Muscle layer of colon (tissue), 2 donors: ENCODE results near the gene ABCC12.

Experiments used
- H3K27ac ChIP-seq: one replicate; pipeline ENCODE4 v1.7.0; 2013; ENCODE audit warnings: low read depth, mild to moderate bottlenecking, low read length, moderate library complexity
- H3K27me3 ChIP-seq, 2 donors: one replicate each; pipeline ENCODE4 v1.7.0; 2013; ENCODE audit warnings: low read length in 2 of 2, mild to moderate bottlenecking in 2 of 2; ENCODE audit not compliant: insufficient read depth in 2 of 2, control insufficient read depth in 1 of 2
- H3K36me3 ChIP-seq: one replicate; pipeline ENCODE4 v1.7.0; 2013; ENCODE audit warnings: mild to moderate bottlenecking, low read length; ENCODE audit not compliant: insufficient read depth
- H3K4me1 ChIP-seq: one replicate; pipeline ENCODE4 v1.7.0; 2013; ENCODE audit warnings: mild to moderate bottlenecking, low read length; ENCODE audit not compliant: insufficient read depth
- H3K4me3 ChIP-seq, 2 donors: one replicate each; pipeline ENCODE4 v1.7.0; 2013; ENCODE audit warnings: low read length in 2 of 2, low read depth in 1 of 2, mild to moderate bottlenecking in 1 of 2, moderate library complexity in 1 of 2
- H3K9ac ChIP-seq: one replicate; pipeline ENCODE4 v1.7.0; 2013; ENCODE audit warnings: low read length
- H3K9me3 ChIP-seq: one replicate; pipeline ENCODE4 v1.7.0; 2013; ENCODE audit warnings: mild to moderate bottlenecking, low read length
- donor health status: abdominal sarcoma.
- donor health status: Adenocarcinoma of cecum.

The ABCC12 gene

GRCh38 chr16:48113001-48113400 is 42.8 kb downstream of the ABCC12 start:
- Histone ChIP-seq H3K27ac (no peak overlapping the region), H3K4me3 (no peak overlapping the region), H3K9ac (no peak overlapping the region), H3K4me1 (no peaks in the 10 kb centered on the region), H3K9me3 (no peaks in the 10 kb centered on the region), H3K36me3 (no peaks in the 10 kb centered on the region), H3K27me3 (no peaks in the 10 kb centered on the region)

- Histone ChIP-seq H3K27me3 (no peaks in the 10 kb centered on the region), H3K9ac (no peak overlapping the region), H3K36me3 (no peaks in the 10 kb centered on the region), H3K4me3 (no peak overlapping the region), H3K4me1 (no peaks in the 10 kb centered on the region), H3K9me3 (no peaks in the 10 kb centered on the region), H3K27ac (no peak overlapping the region)
Measured at GRCh38 chr16:48112600-48112999, 43.2 kb downstream of the ABCC12 start.

- no peaks in the 10 kb centered on the region for H3K4me1 ChIP-seq
- H3K4me3 ChIP-seq, result no peak overlapping the region
- H3K9me3 ChIP-seq, result no peaks in the 10 kb centered on the region
- no peak overlapping the region for H3K27ac ChIP-seq
- no peaks in the 10 kb centered on the region for H3K27me3 ChIP-seq
- H3K36me3 ChIP-seq, result no peaks in the 10 kb centered on the region
- no peak overlapping the region for H3K9ac ChIP-seq
Measured at GRCh38 chr16:48110982-48111381, 44.8 kb downstream of the ABCC12 start.

- Histone ChIP-seq H3K27ac (no peak overlapping the region), H3K9me3 (no peaks in the 10 kb centered on the region), H3K4me1 (no peaks in the 10 kb centered on the region), H3K9ac (no peak overlapping the region), H3K36me3 (no peaks in the 10 kb centered on the region), H3K27me3 (no peaks in the 10 kb centered on the region), H3K4me3 (no peak overlapping the region)
Measured at GRCh38 chr16:48110000-48110399, 45.8 kb downstream of the ABCC12 start.

DNA sequence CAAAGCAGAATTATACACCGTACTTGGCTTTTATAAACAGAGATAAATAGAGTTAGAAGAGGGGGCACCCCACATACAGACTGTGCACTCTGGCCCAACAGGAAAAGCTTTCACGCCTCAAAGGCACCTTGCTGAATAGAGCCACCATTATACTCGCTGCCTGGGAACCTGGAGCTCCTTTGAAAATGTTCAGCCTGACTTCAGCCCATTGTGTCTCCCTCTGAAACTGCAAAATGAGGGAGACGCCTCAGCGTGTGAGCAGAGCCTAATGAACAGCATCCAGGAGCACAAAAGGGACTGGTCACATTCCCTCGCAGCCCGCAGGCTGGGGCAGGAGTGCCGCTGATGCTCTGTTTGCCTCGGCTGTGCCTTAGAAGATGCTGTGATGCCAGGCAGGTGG is 46.3 kb downstream of the ABCC12 start:
- Histone ChIP-seq H3K36me3 (no peaks in the 10 kb centered on the region), H3K4me3 (no peak overlapping the region), H3K9ac (no peak overlapping the region), H3K27me3 (no peaks in the 10 kb centered on the region), H3K9me3 (no peaks in the 10 kb centered on the region), H3K27ac (no peak overlapping the region), H3K4me1 (no peaks in the 10 kb centered on the region)

DNA sequence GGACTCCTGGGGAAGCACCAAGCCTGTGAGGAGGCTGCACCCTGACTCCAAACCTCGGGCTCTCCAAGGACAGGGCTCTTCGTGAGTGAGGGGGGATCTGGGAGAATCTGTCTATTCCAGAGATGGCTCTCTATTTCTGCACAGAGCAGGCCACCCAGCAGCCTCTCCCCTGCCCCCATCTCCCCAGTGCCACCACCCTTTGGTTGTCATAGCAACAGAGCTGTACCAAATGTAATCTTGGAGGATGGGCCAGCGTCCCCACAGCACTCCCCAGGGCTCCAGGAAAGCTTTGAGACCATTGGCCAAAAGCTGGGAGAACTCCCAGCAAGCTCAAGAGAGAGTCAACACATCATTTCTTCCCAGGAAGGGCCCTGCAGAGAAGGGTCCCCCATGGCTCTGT is 49.3 kb downstream of the ABCC12 start:
- no peak overlapping the region for H3K4me3 ChIP-seq
- no peak overlapping the region for H3K9ac ChIP-seq
- no peak overlapping the region for H3K27ac ChIP-seq
- no peaks in the 10 kb centered on the region for H3K27me3 ChIP-seq
- no peaks in the 10 kb centered on the region for H3K36me3 ChIP-seq
- H3K9me3 ChIP-seq, result no peaks in the 10 kb centered on the region
- no peaks in the 10 kb centered on the region for H3K4me1 ChIP-seq
